ENCODE measurements around the gene RFX3.
A peak's percentile ranks its signal among the peaks of the same experiment; 100 is the strongest.

The RFX3 gene

GRCh38 chr9:3525096-3525835 lies 535 bp downstream of the RFX3 start:
- peak overlapping the region; percentile 88 for H3K4me3 ChIP-seq (replicated peaks; ENCODE audit: low read depth, low read length)
- DNase-seq (ENCODE audit: extremely low read depth, low read depth) = no peak
- TF ChIP-seq, protein P1, sequence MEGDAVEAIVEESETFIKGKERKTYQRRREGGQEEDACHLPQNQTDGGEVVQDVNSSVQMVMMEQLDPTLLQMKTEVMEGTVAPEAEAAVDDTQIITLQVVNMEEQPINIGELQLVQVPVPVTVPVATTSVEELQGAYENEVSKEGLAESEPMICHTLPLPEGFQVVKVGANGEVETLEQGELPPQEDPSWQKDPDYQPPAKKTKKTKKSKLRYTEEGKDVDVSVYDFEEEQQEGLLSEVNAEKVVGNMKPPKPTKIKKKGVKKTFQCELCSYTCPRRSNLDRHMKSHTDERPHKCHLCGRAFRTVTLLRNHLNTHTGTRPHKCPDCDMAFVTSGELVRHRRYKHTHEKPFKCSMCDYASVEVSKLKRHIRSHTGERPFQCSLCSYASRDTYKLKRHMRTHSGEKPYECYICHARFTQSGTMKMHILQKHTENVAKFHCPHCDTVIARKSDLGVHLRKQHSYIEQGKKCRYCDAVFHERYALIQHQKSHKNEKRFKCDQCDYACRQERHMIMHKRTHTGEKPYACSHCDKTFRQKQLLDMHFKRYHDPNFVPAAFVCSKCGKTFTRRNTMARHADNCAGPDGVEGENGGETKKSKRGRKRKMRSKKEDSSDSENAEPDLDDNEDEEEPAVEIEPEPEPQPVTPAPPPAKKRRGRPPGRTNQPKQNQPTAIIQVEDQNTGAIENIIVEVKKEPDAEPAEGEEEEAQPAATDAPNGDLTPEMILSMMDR (IDR thresholded peaks at IDR 0.05; ENCODE audit: low read depth, low read length, missing control alignments) = no peak

GRCh38 chr9:3521966-3522365 lies 3.8 kb downstream of the RFX3 start:
- TF ChIP-seq, protein P1 (IDR thresholded peaks at IDR 0.05; ENCODE audit: low read depth, low read length, missing control alignments) = no peak
- no peak for DNase-seq (ENCODE audit: extremely low read depth, low read depth)
- H3K4me3 ChIP-seq (replicated peaks; ENCODE audit: low read depth, low read length) = no peak overlapping the region

DNA sequence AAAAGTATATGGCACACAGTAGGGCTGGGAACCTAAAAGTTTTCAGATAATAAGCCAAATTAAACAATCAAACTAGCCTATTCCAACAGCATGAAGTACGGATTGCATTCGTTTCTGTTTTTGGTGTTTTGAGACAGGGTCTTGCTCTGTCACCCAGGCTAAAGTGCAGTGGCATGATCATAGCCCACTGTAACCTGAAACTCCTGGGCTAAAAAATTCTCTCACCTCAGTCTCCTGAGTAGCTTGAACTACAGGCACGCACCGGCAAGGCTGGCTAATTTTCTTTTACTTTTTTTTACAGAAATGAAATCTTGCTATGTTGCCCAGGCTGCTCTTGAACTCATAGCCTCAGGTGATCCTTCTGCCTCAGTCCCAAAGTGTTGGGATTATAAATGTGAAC lies 5.2 kb downstream of the RFX3 start:
- TF ChIP-seq, protein P1 (IDR thresholded peaks at IDR 0.05; ENCODE audit: low read depth, low read length, missing control alignments) = no peak
- H3K4me3 ChIP-seq (replicated peaks; ENCODE audit: low read depth, low read length) = no peak overlapping the region
- DNase-seq (ENCODE audit: extremely low read depth, low read depth) = no peak

DNA sequence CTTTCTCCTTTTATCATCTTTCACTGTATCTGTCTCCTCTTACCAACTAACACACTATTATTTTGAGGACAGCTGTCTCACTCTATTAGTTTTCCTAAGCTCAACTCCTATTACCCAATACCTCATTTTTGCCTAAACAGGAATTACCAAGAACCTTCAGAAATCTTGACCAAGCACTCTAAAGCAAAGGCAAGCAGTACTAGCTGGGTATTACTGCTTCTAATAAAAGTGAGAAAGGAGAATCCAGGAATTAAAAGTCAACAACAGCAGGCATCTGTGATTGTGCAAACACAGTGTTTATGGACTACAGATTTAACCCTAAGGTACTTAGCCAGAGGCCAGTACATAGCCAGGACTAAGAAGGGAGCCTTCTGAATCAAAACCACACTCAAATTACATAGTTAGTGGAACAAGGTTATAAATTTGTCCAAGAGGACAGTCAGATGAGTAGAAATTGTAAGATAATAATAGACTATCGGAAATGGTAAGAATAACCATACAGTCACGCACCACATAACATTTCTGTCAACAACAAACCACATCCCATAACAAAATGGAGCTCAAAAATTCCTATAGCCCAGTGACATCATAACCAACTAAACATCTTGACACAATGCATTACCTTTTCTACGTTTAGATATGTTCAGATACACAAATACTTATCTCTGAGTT lies 8.3 kb downstream of the RFX3 start:
- no peak for DNase-seq (ENCODE audit: extremely low read depth, low read depth)
- no peak overlapping the region for H3K4me3 ChIP-seq (replicated peaks; ENCODE audit: low read depth, low read length)
- TF ChIP-seq, protein P1 (IDR thresholded peaks at IDR 0.05; ENCODE audit: low read depth, low read length, missing control alignments) = no peak

DNA sequence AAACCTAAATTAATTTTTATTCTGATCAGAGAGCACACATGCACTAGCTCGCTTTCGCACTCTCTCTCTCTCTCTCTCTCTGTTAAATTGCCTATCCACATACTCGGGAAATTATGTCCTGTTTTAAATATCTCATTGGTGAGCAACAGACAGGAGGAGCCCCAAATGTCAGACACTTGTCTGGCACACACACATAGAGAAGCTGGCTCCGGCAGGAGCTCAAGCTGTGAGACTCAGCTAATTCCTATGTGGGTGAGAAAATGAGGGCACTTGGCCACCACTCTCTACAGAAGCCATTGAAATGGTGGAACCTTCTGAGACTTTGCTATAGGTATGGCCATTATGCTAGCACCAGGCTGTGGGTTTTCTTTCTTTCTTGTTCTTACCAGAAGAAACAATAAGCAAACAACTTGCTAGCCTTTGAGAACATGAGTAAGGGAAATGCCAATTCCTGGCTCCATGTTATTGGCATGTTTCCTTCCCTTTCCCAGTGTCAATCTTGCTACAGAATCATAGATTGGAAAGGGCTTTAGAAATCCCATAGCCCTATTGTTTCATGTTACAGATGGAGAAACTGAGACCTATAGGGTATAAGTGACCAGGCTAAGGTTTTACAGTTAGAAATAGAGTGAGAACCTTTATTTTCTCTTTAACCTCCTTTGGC lies 9.0 kb downstream of the RFX3 start:
- DNase-seq (ENCODE audit: extremely low read depth, low read depth) = no peak
- TF ChIP-seq, protein P1 (IDR thresholded peaks at IDR 0.05; ENCODE audit: low read depth, low read length, missing control alignments) = no peak
- H3K4me3 ChIP-seq (replicated peaks; ENCODE audit: low read depth, low read length) = no peak overlapping the region

- DNase-seq (ENCODE audit: extremely low read depth, low read depth) = no peak
- no peak overlapping the region for H3K4me3 ChIP-seq (replicated peaks; ENCODE audit: low read depth, low read length)
- TF ChIP-seq, protein P1 (IDR thresholded peaks at IDR 0.05; ENCODE audit: low read depth, low read length, missing control alignments) = no peak
Observed at GRCh38 chr9:3515405-3515804, 10.4 kb downstream of the RFX3 start.
